Pancreas (tissue), 10 donors: Measurements from ENCODE around the gene C11orf21. TPM values are rescaled to one million over a fixed set of nuclear protein-coding genes. Genes with fewer than 3 reads are reported as not detected.

Experiments
- ATAC-seq, 4 donors: fragments of 200-7000 bp; cut with Tn5 transposase; one replicate each; pipeline versions ENCODE4 v1.8.0 to v1.9.1; 2020; ENCODE audit warnings: mild to moderate bottlenecking in 4 of 4, moderate library complexity in 4 of 4
- DNase-seq, 6 donors: peaks; one replicate each; pipeline ENCODE4 v3.0.0-alpha.2; 2020
- FAIRE-seq: peaks from 2 replicates; lab custom pipeline; 2012; peaks lifted over from hg19 to GRCh38; lab: Jason Lieb, UNC
- H3K27ac ChIP-seq, 4 donors: fragments of 200-600 bp; sonication (generic); 1 replicate in 3 of 4; 2 replicates in 1 of 4; pipeline versions ENCODE4 v1.5.0 to v1.8.0; 2020
- H3K27me3 ChIP-seq, 4 donors: fragments of 200-600 bp; one replicate each; pipeline ENCODE4 v1.8.0; 2021
- H3K36me3 ChIP-seq, 3 donors: fragments of 200-600 bp; sonication (generic) in 1 of 3; one replicate each; pipeline versions ENCODE4 v1.5.0 to v1.8.0; 2020 to 2021
- H3K4me1 ChIP-seq, 3 donors: fragments of 200-600 bp; one replicate each; pipeline ENCODE4 v1.8.0; 2021
- H3K4me3 ChIP-seq, 4 donors: fragments of 200-600 bp; sonication (generic) in 2 of 4; one replicate each; pipeline versions ENCODE4 v1.5.0 to v1.8.0; 2020 to 2021
- H3K9me3 ChIP-seq, 4 donors: fragments of 200-600 bp; one replicate each; pipeline ENCODE4 v1.8.0; 2021
- CTCF ChIP-seq, 4 donors: fragments of 200-600 bp; sonication (generic) in 3 of 4; IDR thresholded peaks; one replicate each; pipeline versions ENCODE4 v1.5.0 to v1.8.0; 2021; ENCODE audit warnings: antibody characterized with exemption in 4 of 4
- WGBS, 2 donors: extraction: QIAGEN DNeasy Blood & Tissue Kit; methylation state at CpG; one replicate each; pipeline ENCODE4 v1.1.7; 2013; 5-methylcytosine and 5-hydroxymethylcytosine counted together
- intact Hi-C, 3 donors: fragments of 100-400 bp; cut with DNase I; formaldehyde crosslinking; loops; one replicate each; pipeline versions ENCODE4 v1.11.1 to v1.14.2; 2022
- polyA plus RNA-seq, 2 donors: library from polyadenylated mRNA; stranded (reverse); fragments of 200-250 nt; gene quantifications; one replicate each; pipeline ENCODE4 v1.2.3, GENCODE V29; 2013
- total RNA-seq, 6 donors: library from RNA; stranded (reverse); fragmentation: NEBNext Ultra II Directional in 4 of 6; extraction: Animal tissue kit (Norgen Biotek cat#: 25700) in 4 of 6; gene quantifications; one replicate each; pipeline versions ENCODE4 v1.2.1 to v1.2.4, GENCODE V29; 2021 to 2023
- donor health status: healthy with polysubstance abuse.
- donor health status: DM: no; HTN: no; CAD: no; lungs with moderate emphysema.
- donor health status: DM: no; HTN: no; CAD: no.
- donor health status: control.
- donor health status: control.
- donor health status: Bipolar disorder and iron deficiency.
- donor health status: DM: yes; HTN: yes; CAD: no.
- donor health status: DM: no; HTN: no; CAD: no.
- donor health status: DM: no; HTN: no; CAD: no.
- donor health status: DM: yes; HTN: yes; CAD: no.

C11orf21 gene
- total and polyA plus RNA-seq, 8 donors: 0.04 to 0.80 (median 0.22) TPM

- 67 to 81% methylated on average over 10 of the region's 10 CpGs for WGBS, 2 donors
- Histone ChIP-seq H3K4me1 (peaks cover 0 to 14% (median 10%) of the 10 kb centered on the region in 3 donors), H3K27ac (no peak overlapping the region), H3K9me3 (no peaks in the 10 kb centered on the region), H3K27me3 (no peaks in the 10 kb centered on the region), H3K4me3 (no peak overlapping the region), H3K36me3 (no peaks in the 10 kb centered on the region)
- ATAC-seq: no peak
- intact Hi-C loops: loop anchor here in 2 of 3 donors (2.0 to 10.0 kb wide), 3 partner anchors 102 to 595 kb away; no protein-coding TSS in a partner anchor
- DNase-seq: peak in 1 of 6 donors; percentile 36
- TF ChIP-seq CTCF (IDR thresholded peaks at IDR 0.05): no peak
- no peak for FAIRE-seq
Measured at GRCh38 chr11:2299773-2300172, 1.9 kb downstream of the C11orf21 start.

- DNase-seq: peak in 3 of 6 donors; percentile 22 to 73 (median 61)
- peaks cover 0 to 14% (median 10%) of the 10 kb centered on the region in 3 donors for H3K4me1 ChIP-seq
- no peaks in the 10 kb centered on the region for H3K36me3 ChIP-seq
- peak in 1 of 4 donors; percentile 24 for TF ChIP-seq CTCF (IDR thresholded peaks at IDR 0.05)
- intact Hi-C loops: loop anchor here in 1 of 3 donors (5.0 kb wide), 1 partner anchor 102 kb away; no protein-coding TSS in a partner anchor
- H3K4me3 ChIP-seq: no peak overlapping the region
- no peaks in the 10 kb centered on the region for H3K27me3 ChIP-seq
- H3K27ac ChIP-seq: no peak overlapping the region
- WGBS, 2 donors: 43 to 51% methylated on average over 18 of the region's 18 CpGs
- no peaks in the 10 kb centered on the region for H3K9me3 ChIP-seq
- peak in 3 of 4 donors; percentile 35 to 65 (median 63) for ATAC-seq
- no peak for FAIRE-seq
Measured at GRCh38 chr11:2298795-2299761, 2.6 kb downstream of the C11orf21 start.

GRCh38 chr11:2298131-2298794, 3.5 kb downstream of the C11orf21 start:
- Histone ChIP-seq H3K27ac (no peak overlapping the region), H3K36me3 (no peaks in the 10 kb centered on the region), H3K9me3 (no peaks in the 10 kb centered on the region), H3K4me3 (no peak overlapping the region), H3K4me1 (peaks cover 0 to 6% (median 2%) of the 10 kb centered on the region in 3 donors), H3K27me3 (no peaks in the 10 kb centered on the region)
- 65 to 83% methylated on average over 13 to 14 of the region's 14 CpGs for WGBS, 2 donors
- intact Hi-C loops: loop anchor here in 1 of 3 donors (5.0 kb wide), 1 partner anchor 101 kb away; no protein-coding TSS in a partner anchor
- no peak for TF ChIP-seq CTCF (IDR thresholded peaks at IDR 0.05)
- ATAC-seq (no peak), FAIRE-seq (no peak), DNase-seq (peak in 1 of 6 donors; percentile 67)

- whole genome bisulfite sequencing, 2 donors: 34 to 44% methylated on average over 1 of the region's 1 CpG
- no peak for TF ChIP-seq CTCF (IDR thresholded peaks at IDR 0.05)
- no peak for ATAC-seq
Measured at GRCh38 chr11:2297623-2298030, 4.1 kb downstream of the C11orf21 start.

More at GRCh38 chr11:2297623-2298030, 4.1 kb downstream of the C11orf21 start:
- no peak for FAIRE-seq
- no peaks in the 10 kb centered on the region for H3K4me1 ChIP-seq
- no peak overlapping the region for H3K4me3 ChIP-seq
- no peaks in the 10 kb centered on the region for H3K9me3 ChIP-seq
- no peak for DNase-seq
- H3K27ac ChIP-seq: no peak overlapping the region
- intact Hi-C loops: loop anchor here in 1 of 3 donors (5.0 kb wide), 1 partner anchor 100 kb away; no protein-coding TSS in a partner anchor
- no peaks in the 10 kb centered on the region for H3K36me3 ChIP-seq
- H3K27me3 ChIP-seq: no peaks in the 10 kb centered on the region
